Hepatocyte (in vitro differentiated cells): ENCODE measurements around the gene KRTAP5-5.

Source experiments
- CTCF ChIP-seq: fragments of 200-600 bp; sonication (generic); IDR thresholded peaks from 2 replicates; pipeline ENCODE4 v1.5.1; 2016; ENCODE audit warnings: antibody characterized with exemption, mild to moderate bottlenecking; ENCODE audit not compliant: poor library complexity
- EZH2 ChIP-seq: fragments of 200-600 bp; sonication (generic); IDR thresholded peaks from 2 replicates; pipeline ENCODE4 v1.6.1; 2016; ENCODE audit warnings: antibody characterized with exemption, mild to moderate bottlenecking, borderline replicate concordance
- EZH2phosphoT487 ChIP-seq: fragments of 200-600 bp; sonication (generic); IDR thresholded peaks from one replicate; pipeline ENCODE4 v1.6.1; 2018; ENCODE audit warnings: antibody characterized with exemption, mild to moderate bottlenecking, low read depth, moderate library complexity; ENCODE audit not compliant: unreplicated experiment, severe bottlenecking

- TF ChIP-seq EZH2phosphoT487: no peak
- no peak for TF ChIP-seq CTCF
- no peak for TF ChIP-seq EZH2
Observed at GRCh38 chr11:1647901-1648652, 18.5 kb downstream of the KRTAP5-5 start.
